ENCODE measurements around the gene KIF22.
"Not testable (repeated sequence)": the region's sequence is repeated elsewhere in the genome, so short reads cannot be mapped to it uniquely, and the experiment has no call there.

- TF ChIP-seq CTCF (conservative IDR thresholded peaks at IDR 0.05; ENCODE audit: low read depth, low read length); EZH2 (IDR thresholded peaks at IDR 0.05; ENCODE audit: low read length, unreplicated experiment); EZH2phosphoT487 (IDR thresholded peaks at IDR 0.05; ENCODE audit: borderline replicate concordance, low read length): not testable (repeated sequence)
Measured at GRCh38 chr16:29746518-29746917, 44.0 kb upstream of the KIF22 start.

Measured in PC-3 (cell line).